ENCODE results near the gene PKHD1. TPM values are rescaled to one million over a fixed set of nuclear protein-coding genes. Genes with fewer than 3 reads are reported as not detected.

Gene PKHD1
- total RNA-seq, 2 donors from 2014 or later: 33.3 to 53.4 TPM

DNA sequence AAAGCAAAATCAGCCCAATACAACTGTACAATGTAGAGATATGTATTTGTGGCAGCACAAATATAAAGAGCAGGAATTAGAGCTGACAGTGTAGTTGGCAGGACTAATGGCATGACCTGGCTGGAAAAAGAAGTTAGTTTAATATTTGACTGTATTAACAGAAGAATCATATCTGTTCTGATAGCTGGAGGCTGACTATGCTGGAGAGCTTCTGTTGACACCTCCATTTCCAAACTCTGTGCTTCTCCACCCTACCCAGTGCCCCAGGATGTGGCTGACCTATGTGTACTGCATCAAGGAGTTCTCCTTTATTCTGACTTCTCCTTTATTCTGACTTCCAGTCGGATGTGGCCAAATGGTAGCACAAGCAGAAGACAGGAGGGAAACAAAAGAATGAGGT lies 299.3 kb downstream of the PKHD1 start:
- ATAC-seq: no peak
- H3K4me3 ChIP-seq: no peak overlapping the region
- H3K9me3 ChIP-seq: no peaks in the 10 kb centered on the region
- no peaks in the 10 kb centered on the region for H3K36me3 ChIP-seq (replicated peaks in 1 of 2; ENCODE audit: insufficient read depth in 1 of 2, low read depth in 2 of 2)
- WGBS, 2 donors: 60 to 65% methylated on average over 1 of the region's 1 CpG
- no peak overlapping the region for H3K27ac ChIP-seq
- DNase-seq: no peak
- intact Hi-C loops (cut with DNase I): no loop called here
- no peaks in the 10 kb centered on the region for H3K4me1 ChIP-seq
- no peak for TF ChIP-seq POLR2A (IDR thresholded peaks at IDR 0.05)
- H3K27me3 ChIP-seq: no peaks in the 10 kb centered on the region

DNA sequence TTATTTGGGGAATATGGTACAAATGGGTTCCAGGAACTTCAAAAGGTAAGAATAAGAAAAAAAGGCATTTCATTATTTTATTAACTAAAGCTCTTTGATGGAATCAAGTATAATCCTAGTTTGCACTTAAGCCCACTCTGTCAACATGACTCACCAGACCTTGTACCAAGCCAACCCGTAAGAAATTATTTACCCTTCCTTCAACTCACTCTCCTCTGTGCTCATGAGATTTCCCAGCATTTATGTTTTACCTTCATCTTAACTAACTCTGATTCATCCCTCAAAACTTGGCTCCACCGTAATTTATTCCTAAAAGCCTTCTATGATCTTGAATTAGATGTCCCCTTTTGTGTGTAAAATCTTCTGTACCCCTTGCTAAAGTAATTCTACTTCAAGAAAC lies 308.7 kb downstream of the PKHD1 start:
- WGBS, 2 donors: 41 to 44% methylated on average over 2 of the region's 2 CpGs
- Histone ChIP-seq H3K27me3 (no peaks in the 10 kb centered on the region), H3K36me3 (replicated peaks in 1 of 2; ENCODE audit: insufficient read depth in 1 of 2, low read depth in 2 of 2) (no peaks in the 10 kb centered on the region), H3K9me3 (no peaks in the 10 kb centered on the region), H3K27ac (no peak overlapping the region), H3K4me1 (no peaks in the 10 kb centered on the region), H3K4me3 (no peak overlapping the region)
- no peak for ATAC-seq
- TF ChIP-seq, protein P1, sequence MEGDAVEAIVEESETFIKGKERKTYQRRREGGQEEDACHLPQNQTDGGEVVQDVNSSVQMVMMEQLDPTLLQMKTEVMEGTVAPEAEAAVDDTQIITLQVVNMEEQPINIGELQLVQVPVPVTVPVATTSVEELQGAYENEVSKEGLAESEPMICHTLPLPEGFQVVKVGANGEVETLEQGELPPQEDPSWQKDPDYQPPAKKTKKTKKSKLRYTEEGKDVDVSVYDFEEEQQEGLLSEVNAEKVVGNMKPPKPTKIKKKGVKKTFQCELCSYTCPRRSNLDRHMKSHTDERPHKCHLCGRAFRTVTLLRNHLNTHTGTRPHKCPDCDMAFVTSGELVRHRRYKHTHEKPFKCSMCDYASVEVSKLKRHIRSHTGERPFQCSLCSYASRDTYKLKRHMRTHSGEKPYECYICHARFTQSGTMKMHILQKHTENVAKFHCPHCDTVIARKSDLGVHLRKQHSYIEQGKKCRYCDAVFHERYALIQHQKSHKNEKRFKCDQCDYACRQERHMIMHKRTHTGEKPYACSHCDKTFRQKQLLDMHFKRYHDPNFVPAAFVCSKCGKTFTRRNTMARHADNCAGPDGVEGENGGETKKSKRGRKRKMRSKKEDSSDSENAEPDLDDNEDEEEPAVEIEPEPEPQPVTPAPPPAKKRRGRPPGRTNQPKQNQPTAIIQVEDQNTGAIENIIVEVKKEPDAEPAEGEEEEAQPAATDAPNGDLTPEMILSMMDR (IDR thresholded peaks at IDR 0.05): no peak
- TF ChIP-seq POLR2A (IDR thresholded peaks at IDR 0.05): no peak
- intact Hi-C loops (cut with DNase I): no loop called here
- no peak for DNase-seq

DNA sequence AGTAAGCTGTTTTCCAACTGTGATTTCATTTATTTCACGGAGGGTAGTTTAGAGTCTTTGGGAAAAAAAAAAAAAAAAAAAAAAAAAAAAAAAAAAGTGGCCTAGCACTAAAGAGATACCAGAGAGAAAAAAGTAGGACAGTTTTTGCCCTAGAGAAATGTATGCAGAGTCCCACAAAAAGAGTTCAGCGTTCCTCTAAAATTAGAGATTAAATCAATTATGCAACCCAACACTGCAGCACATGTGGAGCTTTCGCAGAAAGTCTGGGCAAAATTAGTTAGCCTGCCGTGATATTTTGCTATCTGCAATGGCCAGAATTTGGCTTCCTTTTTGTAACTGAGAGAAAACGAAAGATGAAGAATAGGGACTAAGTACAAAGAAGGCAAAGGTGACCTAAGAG lies 309.8 kb downstream of the PKHD1 start:
- intact Hi-C loops (cut with DNase I): no loop called here
- ATAC-seq: no peak
- Histone ChIP-seq H3K4me3 (no peak overlapping the region), H3K27me3 (no peaks in the 10 kb centered on the region), H3K36me3 (replicated peaks in 1 of 2; ENCODE audit: insufficient read depth in 1 of 2, low read depth in 2 of 2) (no peaks in the 10 kb centered on the region), H3K4me1 (no peaks in the 10 kb centered on the region), H3K27ac (no peak overlapping the region), H3K9me3 (no peaks in the 10 kb centered on the region)
- DNase-seq: no peak
- TF ChIP-seq, protein P1 (IDR thresholded peaks at IDR 0.05): no peak
- TF ChIP-seq POLR2A (IDR thresholded peaks at IDR 0.05): no peak
- WGBS, 2 donors: 74% methylated on average over 5 of the region's 5 CpGs

DNA sequence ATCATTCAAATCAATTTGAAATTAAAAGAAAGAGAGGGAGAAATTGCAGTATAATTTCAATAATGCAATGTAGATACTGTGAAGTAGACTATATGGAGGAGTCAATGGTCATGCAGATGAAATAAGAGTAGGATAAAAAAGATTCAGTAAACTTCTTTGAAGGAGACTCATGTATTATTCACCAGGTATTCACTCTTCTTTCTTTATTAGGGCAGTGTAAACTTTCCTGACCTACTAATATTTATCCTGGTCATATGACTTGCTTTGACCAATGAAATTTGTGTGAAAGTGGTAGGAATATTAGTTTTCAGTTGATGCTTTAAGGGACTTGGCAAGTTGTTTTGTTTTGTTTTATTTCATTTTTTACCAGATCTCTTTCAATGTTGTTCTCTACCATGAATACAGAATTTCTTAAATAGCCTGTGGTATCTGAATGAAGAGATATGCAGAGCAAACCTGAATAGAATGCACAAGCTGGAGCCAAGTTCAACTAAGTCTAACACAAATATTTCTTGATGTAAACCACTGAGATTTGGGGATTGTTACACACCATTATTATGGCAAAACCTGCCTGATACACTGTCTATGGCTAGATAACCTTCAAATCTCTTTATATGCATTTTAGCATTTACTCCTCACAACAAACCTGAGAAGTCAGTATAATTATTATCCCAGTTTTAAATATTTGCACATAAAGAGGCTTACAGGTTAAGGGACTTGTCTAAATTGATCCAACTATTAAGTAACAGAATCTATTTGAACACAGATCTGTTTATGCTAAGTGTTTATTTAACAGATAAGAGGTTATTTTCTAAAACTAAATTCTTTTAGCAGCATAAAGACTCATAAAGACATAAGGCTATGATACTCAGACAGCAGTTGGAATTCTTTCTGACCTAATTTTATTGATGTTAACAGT lies 311.2 kb downstream of the PKHD1 start:
- no peaks in the 10 kb centered on the region for H3K36me3 ChIP-seq (replicated peaks in 1 of 2; ENCODE audit: insufficient read depth in 1 of 2, low read depth in 2 of 2)
- ATAC-seq (no peak), DNase-seq (no peak)
- TF ChIP-seq, protein P1 (IDR thresholded peaks at IDR 0.05): no peak
- no peak for TF ChIP-seq POLR2A (IDR thresholded peaks at IDR 0.05)
- no peaks in the 10 kb centered on the region for H3K9me3 ChIP-seq
- intact Hi-C loops (cut with DNase I): no loop called here
- no peak overlapping the region for H3K4me3 ChIP-seq
- no peaks in the 10 kb centered on the region for H3K27me3 ChIP-seq
- no peaks in the 10 kb centered on the region for H3K4me1 ChIP-seq
- no peak overlapping the region for H3K27ac ChIP-seq

DNA sequence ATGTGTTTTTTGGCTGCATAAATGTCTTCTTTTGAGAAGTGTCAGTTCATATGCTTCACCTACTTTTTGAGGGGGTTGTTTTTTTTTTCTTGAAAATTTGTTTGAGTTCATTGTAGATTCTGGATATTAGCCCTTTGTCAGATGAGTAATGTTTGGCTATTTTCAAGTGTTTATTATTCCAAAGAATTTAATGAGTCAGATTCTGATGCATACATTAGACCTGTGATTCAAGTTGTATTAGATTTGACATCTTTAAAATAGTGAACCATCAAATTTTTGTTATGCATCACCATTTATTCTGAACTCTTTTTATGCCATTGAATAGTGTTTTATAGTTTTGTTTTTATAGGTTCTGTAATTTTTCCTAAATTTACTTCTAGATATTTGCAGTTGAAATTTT lies 319.3 kb downstream of the PKHD1 start:
- no peaks in the 10 kb centered on the region for H3K36me3 ChIP-seq (replicated peaks in 1 of 2; ENCODE audit: insufficient read depth in 1 of 2, low read depth in 2 of 2)
- H3K4me1 ChIP-seq: no peaks in the 10 kb centered on the region
- ATAC-seq (no peak), DNase-seq (no peak)
- intact Hi-C loops (cut with DNase I): no loop called here
- no peak overlapping the region for H3K27ac ChIP-seq
- no peak overlapping the region for H3K4me3 ChIP-seq
- TF ChIP-seq POLR2A (IDR thresholded peaks at IDR 0.05): no peak
- H3K27me3 ChIP-seq: no peaks in the 10 kb centered on the region
- H3K9me3 ChIP-seq: peaks cover 0 to 6% (median 0%) of the 10 kb centered on the region in 3 donors

DNA sequence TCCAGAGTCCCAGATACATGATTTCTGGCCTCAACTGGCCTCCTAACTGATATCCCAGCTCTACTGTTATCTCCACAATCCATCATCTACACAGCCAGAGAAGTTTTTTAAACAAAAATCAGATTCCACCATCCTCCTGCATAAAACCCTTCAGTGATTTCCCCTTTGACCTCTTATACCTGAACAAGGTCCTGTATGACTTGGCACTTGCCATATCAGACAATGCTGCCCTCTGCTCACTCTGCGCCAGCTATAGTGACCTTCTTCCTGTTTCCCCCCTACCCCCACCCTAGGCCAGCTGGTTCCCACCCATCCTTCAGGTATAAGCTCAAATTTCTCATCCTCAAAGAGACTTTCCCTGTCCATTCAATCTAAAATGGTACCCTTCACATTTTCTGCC lies 322.2 kb downstream of the PKHD1 start:
- Histone ChIP-seq H3K4me1 (no peaks in the 10 kb centered on the region), H3K27ac (no peak overlapping the region), H3K36me3 (replicated peaks in 1 of 2; ENCODE audit: insufficient read depth in 1 of 2, low read depth in 2 of 2) (no peaks in the 10 kb centered on the region), H3K4me3 (no peak overlapping the region), H3K27me3 (no peaks in the 10 kb centered on the region), H3K9me3 (peaks cover 0 to 6% (median 0%) of the 10 kb centered on the region in 3 donors)
- TF ChIP-seq, protein P1 (IDR thresholded peaks at IDR 0.05): no peak
- TF ChIP-seq POLR2A (IDR thresholded peaks at IDR 0.05): no peak
- DNase-seq (no peak), ATAC-seq (no peak)
- 77 to 83% methylated on average over 1 of the region's 1 CpG for WGBS, 2 donors
- intact Hi-C loops (cut with DNase I): no loop called here

All from body of pancreas (tissue), 4 donors.